Measurements from ENCODE around the gene FAM171A2. TPM values are rescaled to one million over a fixed set of nuclear protein-coding genes. Genes with fewer than 3 reads are reported as not detected.

FAM171A2 gene
- total and polyA plus RNA-seq, 2 of the 8 experiments (the other 6 are each of a cell fraction or from before 2014, with no cell fraction given): 21.9 to 24.1 TPM

DNA sequence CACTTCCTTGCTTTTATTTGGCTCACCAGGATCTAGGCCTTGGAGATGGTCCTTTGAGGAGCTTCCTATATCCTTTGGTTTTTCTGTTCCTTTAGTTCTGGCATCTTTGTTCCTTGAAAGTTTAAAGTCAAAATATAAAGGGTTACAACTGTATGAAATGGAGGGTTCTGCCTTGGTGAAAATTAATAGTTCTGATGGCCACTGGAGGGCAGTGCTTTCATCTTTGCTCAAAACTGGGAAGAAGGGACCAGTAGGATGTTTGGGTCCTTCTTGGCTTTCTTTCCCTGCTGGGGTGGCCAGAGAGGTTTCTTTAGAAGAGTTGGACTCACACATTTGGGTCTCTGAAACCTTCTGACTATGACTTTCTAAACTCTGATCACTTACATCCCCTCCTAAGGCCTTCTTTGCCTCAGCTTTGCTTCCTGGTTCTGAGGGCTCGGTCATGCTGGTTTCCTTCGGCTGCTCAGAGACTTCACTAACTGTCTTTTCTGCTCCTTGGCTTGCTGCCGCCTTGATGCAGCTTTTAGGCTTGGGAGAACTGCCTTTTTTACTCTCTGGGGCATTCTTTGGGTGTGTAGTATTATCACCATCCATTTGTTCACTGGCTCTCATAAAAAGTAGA lies 36.7 kb upstream of the FAM171A2 start (continued):
- TF ChIP-seq CHD2 (IDR thresholded peaks at IDR 0.05; ENCODE audit: low read length): no peak
- no peak for TF ChIP-seq CBX8 (IDR thresholded peaks at IDR 0.05; ENCODE audit: borderline replicate concordance, low read depth, low read length)
- no peak for TF ChIP-seq RFX5 (IDR thresholded peaks at IDR 0.05; ENCODE audit: borderline replicate concordance, low read depth, low read length)
- no peak for TF ChIP-seq CEBPB (IDR thresholded peaks at IDR 0.05; ENCODE audit: low read depth, low read length)
- TF ChIP-seq EP300 (IDR thresholded peaks at IDR 0.05; ENCODE audit: borderline replicate concordance in 1 of 2, low read depth in 2 of 2, low read length in 2 of 2): no peak
- no peak for TF ChIP-seq SAP30 (IDR thresholded peaks at IDR 0.05; ENCODE audit: insufficient read depth, insufficient replicate concordance, low read length)
- no peak for TF ChIP-seq TEAD4 (IDR thresholded peaks at IDR 0.05; ENCODE audit: low read depth, low read length)

All from H1 (cell line).